Measurements from ENCODE around the gene ROCK1. TPM values are rescaled to one million over a fixed set of nuclear protein-coding genes. Genes with fewer than 3 reads are reported as not detected.

Gene ROCK1
- total and polyA plus RNA-seq, 2 of the 8 experiments (the other 6 are each of a cell fraction or from before 2014, with no cell fraction given) = 4.2 to 48.9 TPM

DNA sequence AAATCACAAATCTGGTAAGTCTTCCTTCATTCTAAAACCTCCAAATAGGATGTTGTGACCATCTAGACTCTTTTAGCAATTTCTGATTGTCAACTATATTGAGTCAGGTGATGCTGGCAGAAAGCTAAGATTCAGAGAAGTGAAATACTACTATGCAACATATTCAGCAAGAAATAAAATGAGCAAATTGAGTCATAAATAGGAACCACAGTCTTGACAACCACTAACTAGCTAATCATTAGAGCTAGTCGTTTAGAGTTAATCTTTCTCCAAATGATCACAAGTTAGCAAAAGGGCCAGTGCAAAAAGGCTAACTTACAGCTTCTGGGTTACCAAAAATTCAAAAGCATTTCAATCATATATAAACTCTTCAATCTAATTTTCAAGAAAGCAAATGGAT lies 54.5 kb downstream of the ROCK1 start:
- Histone ChIP-seq H3K14ac (ENCODE audit: insufficient read length) (no peak overlapping the region), H4K91ac (replicated peaks; ENCODE audit: insufficient read length, low read length) (no peak overlapping the region), H2BK120ac (replicated peaks; ENCODE audit: low read depth, low read length) (no peak overlapping the region), H2BK15ac (ENCODE audit: low read length) (no peak overlapping the region), H3K9me3 (ENCODE audit: insufficient read depth in 2 of 2, low read depth in 1 of 2, low read length in 1 of 2) (no peaks in the 10 kb centered on the region), H3K79me2 (ENCODE audit: control insufficient read depth in 1 of 2, insufficient read depth in 2 of 2, low read length in 2 of 2) (peaks cover 0 to 17% of the 10 kb centered on the region in 2 experiments; a peak in 2 of 4 replicates), H3K23ac (ENCODE audit: insufficient read length) (no peak overlapping the region), H3K27me3 (replicated peaks in 1 of 4; ENCODE audit: control insufficient read depth in 3 of 4, extremely low read depth in 1 of 4, insufficient read depth in 3 of 4, low read length in 3 of 4) (no peaks in the 10 kb centered on the region), H2BK20ac (ENCODE audit: low read length) (no peak overlapping the region), H3K4me3 (ENCODE audit: extremely low read depth in 1 of 4, insufficient read depth in 2 of 4, low read depth in 3 of 4, low read length in 4 of 4) (no peak overlapping the region), H3K36me3 (ENCODE audit: control insufficient read depth in 2 of 4, insufficient read depth in 4 of 4, low read length in 3 of 4) (no peaks in the 10 kb centered on the region), H2AFZ (ENCODE audit: low read length) (no peak overlapping the region), H3K27ac (ENCODE audit: low read depth, low read length) (no peak overlapping the region), H4K5ac (ENCODE audit: insufficient read length, low read depth, low read length) (no peak overlapping the region), H3K79me1 (ENCODE audit: low read depth, low read length) (peaks cover 2% of the 10 kb centered on the region; the same call in 1 of the 2 replicates), H3K9ac (replicated peaks in 1 of 4; ENCODE audit: extremely low read depth in 1 of 4, low read depth in 3 of 4, low read length in 3 of 4) (no peak overlapping the region), H3K56ac (replicated peaks; ENCODE audit: insufficient read length, low read depth, low read length) (no peak overlapping the region), H2BK5ac (ENCODE audit: low read depth, low read length) (no peak overlapping the region), H2AK5ac (ENCODE audit: low read depth, low read length) (no peak overlapping the region), H4K20me1 (replicated peaks in 1 of 2; ENCODE audit: control insufficient read depth in 1 of 2, insufficient read depth in 2 of 2, low read length in 2 of 2) (no peaks in the 10 kb centered on the region), H3K4me2 (ENCODE audit: insufficient read depth in 1 of 2, low read depth in 2 of 2, low read length in 2 of 2) (no peak overlapping the region), H3K4ac (replicated peaks; ENCODE audit: insufficient read length, low read depth, low read length) (no peak overlapping the region), H4K8ac (ENCODE audit: extremely low read depth, insufficient read depth, low read length) (no peak overlapping the region), H2BK12ac (ENCODE audit: low read depth, low read length) (no peak overlapping the region), H3K18ac (ENCODE audit: extremely low read depth, low read length) (no peak overlapping the region), H3K4me1 (replicated peaks in 1 of 4; ENCODE audit: control insufficient read depth in 3 of 4, insufficient read depth in 4 of 4, low read length in 3 of 4) (no peaks in the 10 kb centered on the region), H3K23me2 (ENCODE audit: low read depth, low read length) (no peaks in the 10 kb centered on the region; the same call in 1 of the 2 replicates)
- DNase-seq (ENCODE audit: low read depth in 1 of 2, low spot score in 2 of 2) = no peak
- 90% methylated on average over 1 of the region's 1 CpG; no CpG with 5 or more reads in 1 of the 2 experiments for WGBS, 2 experiments (ENCODE audit: extremely low coverage in 1 of 2, insufficient coverage in 1 of 2, insufficient read length in 1 of 2, insufficient replicate concordance in 2 of 2, low coverage in 1 of 2, low lambda C conversion rate in 2 of 2, missing lambda C conversion rate in 1 of 2)
- CTCF ChIA-PET (ENCODE audit: partially characterized antibody) = interaction anchor here (0.7 kb wide), 1 partner anchor 388 kb away, joined by 3 read pairs; no protein-coding TSS in a partner anchor
- TF ChIP-seq TCF12 (IDR thresholded peaks at IDR 0.05; ENCODE audit: low read depth, low read length) (no peak), SUZ12 (IDR thresholded peaks at IDR 0.05; ENCODE audit: low read length) (no peak), CREB1 (IDR thresholded peaks at IDR 0.05) (no peak), EGR1 (IDR thresholded peaks at IDR 0.05; ENCODE audit: borderline replicate concordance, low read depth, low read length) (no peak), YY1 (IDR thresholded peaks at IDR 0.05; ENCODE audit: low read depth, low read length) (no peak), SP2 (IDR thresholded peaks at IDR 0.05; ENCODE audit: low read length) (no peak)
- TF ChIP-seq, protein P1, sequence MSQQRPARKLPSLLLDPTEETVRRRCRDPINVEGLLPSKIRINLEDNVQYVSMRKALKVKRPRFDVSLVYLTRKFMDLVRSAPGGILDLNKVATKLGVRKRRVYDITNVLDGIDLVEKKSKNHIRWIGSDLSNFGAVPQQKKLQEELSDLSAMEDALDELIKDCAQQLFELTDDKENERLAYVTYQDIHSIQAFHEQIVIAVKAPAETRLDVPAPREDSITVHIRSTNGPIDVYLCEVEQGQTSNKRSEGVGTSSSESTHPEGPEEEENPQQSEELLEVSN (IDR thresholded peaks at IDR 0.05) = no peak
- POLR2A ChIA-PET (ENCODE audit: partially characterized antibody) = interaction anchor here (1.5 kb wide), 1 partner anchor 10 kb away, joined by 3 read pairs; no protein-coding TSS in a partner anchor
- no peak for FAIRE-seq

Data from H1 (cell line).